ENCODE results near the gene SMAD6.

DNA sequence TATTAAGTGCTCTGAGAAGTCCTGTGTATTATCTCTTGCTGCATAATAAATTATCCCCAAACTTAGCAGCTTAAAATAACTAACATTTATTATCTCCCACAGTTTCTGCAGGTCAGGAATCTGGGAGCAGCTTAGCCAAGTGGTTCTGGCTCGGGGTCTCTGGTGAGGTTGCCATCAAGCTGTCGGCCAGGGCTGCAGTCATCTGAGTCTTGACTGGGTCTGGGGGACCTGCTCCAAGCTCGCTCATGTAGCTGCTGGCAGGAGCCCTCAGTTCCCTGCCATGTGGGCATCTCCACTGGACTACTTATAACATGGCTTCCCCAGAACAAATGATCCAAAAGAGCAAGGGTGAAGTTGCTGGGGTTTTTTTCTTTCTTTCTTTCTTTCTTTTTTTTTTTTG is 80.7 kb downstream of the SMAD6 start:
- TF ChIP-seq, protein P1, sequence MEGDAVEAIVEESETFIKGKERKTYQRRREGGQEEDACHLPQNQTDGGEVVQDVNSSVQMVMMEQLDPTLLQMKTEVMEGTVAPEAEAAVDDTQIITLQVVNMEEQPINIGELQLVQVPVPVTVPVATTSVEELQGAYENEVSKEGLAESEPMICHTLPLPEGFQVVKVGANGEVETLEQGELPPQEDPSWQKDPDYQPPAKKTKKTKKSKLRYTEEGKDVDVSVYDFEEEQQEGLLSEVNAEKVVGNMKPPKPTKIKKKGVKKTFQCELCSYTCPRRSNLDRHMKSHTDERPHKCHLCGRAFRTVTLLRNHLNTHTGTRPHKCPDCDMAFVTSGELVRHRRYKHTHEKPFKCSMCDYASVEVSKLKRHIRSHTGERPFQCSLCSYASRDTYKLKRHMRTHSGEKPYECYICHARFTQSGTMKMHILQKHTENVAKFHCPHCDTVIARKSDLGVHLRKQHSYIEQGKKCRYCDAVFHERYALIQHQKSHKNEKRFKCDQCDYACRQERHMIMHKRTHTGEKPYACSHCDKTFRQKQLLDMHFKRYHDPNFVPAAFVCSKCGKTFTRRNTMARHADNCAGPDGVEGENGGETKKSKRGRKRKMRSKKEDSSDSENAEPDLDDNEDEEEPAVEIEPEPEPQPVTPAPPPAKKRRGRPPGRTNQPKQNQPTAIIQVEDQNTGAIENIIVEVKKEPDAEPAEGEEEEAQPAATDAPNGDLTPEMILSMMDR (IDR thresholded peaks at IDR 0.05): no peak
- TF ChIP-seq POLR2AphosphoS5 (IDR thresholded peaks at IDR 0.05): no peak
